ENCODE results near the gene SIK3. TPM values are rescaled to one million over a fixed set of nuclear protein-coding genes. Genes with fewer than 3 reads are reported as not detected.

The SIK3 gene
- total and polyA plus RNA-seq, 2 experiments from 2014 or later = 29.1 to 58.5 TPM

GRCh38 chr11:116895048-116895757 lies 203.0 kb downstream of the SIK3 start:
- Histone ChIP-seq H3K27ac (no peak overlapping the region), H3K27me3 (no peaks in the 10 kb centered on the region), H3K36me3 (peaks cover 26% of the 10 kb centered on the region), H3K4me3 (no peak overlapping the region), H3K9me3 (ENCODE audit: low read depth) (no peaks in the 10 kb centered on the region), H3K4me1 (ENCODE audit: low read depth) (peaks cover 9% of the 10 kb centered on the region)
- TF ChIP-seq CTCF (IDR thresholded peaks at IDR 0.05; ENCODE audit: low read depth, low read length) = peak; percentile 62
- peak; percentile 46 to 60 for DNase-seq (ENCODE audit: low read depth in 1 of 2, low spot score in 1 of 2)

GRCh38 chr11:116893906-116894305 lies 204.3 kb downstream of the SIK3 start:
- TF ChIP-seq CTCF (IDR thresholded peaks at IDR 0.05; ENCODE audit: low read depth, low read length) = no peak
- H3K9me3 ChIP-seq (ENCODE audit: low read depth) = no peaks in the 10 kb centered on the region
- H3K27me3 ChIP-seq = no peaks in the 10 kb centered on the region
- peak overlapping the region; percentile 80 for H3K27ac ChIP-seq
- H3K36me3 ChIP-seq = peaks cover 26% of the 10 kb centered on the region
- H3K4me3 ChIP-seq = no peak overlapping the region
- H3K4me1 ChIP-seq (ENCODE audit: low read depth) = peaks cover 9% of the 10 kb centered on the region
- peak in 1 of 2 donors; percentile 18 for DNase-seq (ENCODE audit: low read depth in 1 of 2, low spot score in 1 of 2)

- no peaks in the 10 kb centered on the region for H3K27me3 ChIP-seq
- no peaks in the 10 kb centered on the region for H3K9me3 ChIP-seq (ENCODE audit: low read depth)
- peaks cover 14% of the 10 kb centered on the region for H3K4me1 ChIP-seq (ENCODE audit: low read depth)
- H3K4me3 ChIP-seq = no peak overlapping the region
- H3K27ac ChIP-seq = peak overlapping the region; percentile 80
- peaks cover 26% of the 10 kb centered on the region for H3K36me3 ChIP-seq
- no peak for TF ChIP-seq CTCF (IDR thresholded peaks at IDR 0.05; ENCODE audit: low read depth, low read length)
- no peak for DNase-seq (ENCODE audit: low read depth in 1 of 2, low spot score in 1 of 2)
These were observed 204.8 kb downstream of the SIK3 start for GRCh38 chr11:116893437-116893836.

GRCh38 chr11:116892374-116892773 lies 205.9 kb downstream of the SIK3 start:
- Histone ChIP-seq H3K4me1 (ENCODE audit: low read depth) (peaks cover 23% of the 10 kb centered on the region), H3K36me3 (peaks cover 26% of the 10 kb centered on the region), H3K9me3 (ENCODE audit: low read depth) (no peaks in the 10 kb centered on the region), H3K4me3 (no peak overlapping the region), H3K27ac (no peak overlapping the region), H3K27me3 (no peaks in the 10 kb centered on the region)
- DNase-seq (ENCODE audit: low read depth in 1 of 2, low spot score in 1 of 2) = no peak
- TF ChIP-seq CTCF (IDR thresholded peaks at IDR 0.05; ENCODE audit: low read depth, low read length) = no peak

- no peak for DNase-seq (ENCODE audit: low read depth in 1 of 2, low spot score in 1 of 2)
- Histone ChIP-seq H3K27ac (no peak overlapping the region), H3K27me3 (no peaks in the 10 kb centered on the region), H3K4me1 (ENCODE audit: low read depth) (peaks cover 23% of the 10 kb centered on the region), H3K9me3 (ENCODE audit: low read depth) (no peaks in the 10 kb centered on the region), H3K36me3 (peaks cover 26% of the 10 kb centered on the region), H3K4me3 (no peak overlapping the region)
- TF ChIP-seq CTCF (IDR thresholded peaks at IDR 0.05; ENCODE audit: low read depth, low read length) = no peak
These were observed 206.5 kb downstream of the SIK3 start for GRCh38 chr11:116891746-116892145.

Measured in cardiac muscle cell (in vitro differentiated cells and primary cell).